IMR-90 (cell line): ENCODE data around the gene DOCK4. TPM values are rescaled to one million over a fixed set of nuclear protein-coding genes. Genes with fewer than 3 reads are reported as not detected.

Experiments
- ATAC-seq: fragments of 200-7000 bp; cut with Tn5 transposase; 2 replicates; pipeline ENCODE4 v1.9.1; 2020; ENCODE audit warnings: low read depth, mild to moderate bottlenecking, moderate library complexity
- BruUV-seq: library from RNA; stranded (reverse); fragments of 400-500 nt; replicated peaks from 2 replicates; lab custom pipeline; 2021; lab: Mats Ljungman, UMichigan
- CTCF ChIA-PET: fragments of 300-600 bp; formaldehyde crosslinking; extraction: SDS; loops from one replicate; lab custom pipeline; 2021; ENCODE audit warnings: antibody characterized with exemption; lab: Yijun Ruan, JAX
- POLR2A ChIA-PET: fragments of 300-600 bp; sonication (Branson Sonifier 250); formaldehyde crosslinking; loops from one replicate; lab custom pipeline; 2022; ENCODE audit warnings: antibody characterized with exemption; ENCODE audit not compliant: unreplicated experiment; lab: Charles Lee
- DNase-seq: peaks from one replicate; pipeline ENCODE4 v3.0.0; 2013
- H2AFZ ChIP-seq: replicated peaks from 2 replicates; pipeline ENCODE3; 2013; ENCODE audit warnings: low read length, mild to moderate bottlenecking; ENCODE audit not compliant: poor library complexity
- H2AK5ac ChIP-seq: 2 replicates; pipeline ENCODE4 v1.6.1; 2013; ENCODE audit warnings: low read depth, low read length, inconsistent platforms
- H2AK9ac ChIP-seq: replicated peaks from 2 replicates; pipeline ENCODE3; 2013; ENCODE audit warnings: mild to moderate bottlenecking, low read depth, low read length, moderate library complexity; ENCODE audit not compliant: poor library complexity
- H2BK120ac ChIP-seq: 2 replicates; pipeline ENCODE4 v1.6.1; 2013; ENCODE audit warnings: low read depth, low read length, inconsistent platforms
- H2BK15ac ChIP-seq: 3 replicates; pipeline ENCODE4 v1.6.1; 2013; ENCODE audit warnings: low read depth, low read length, inconsistent platforms
- H2BK20ac ChIP-seq: 2 replicates; pipeline ENCODE4 v1.6.1; 2013; ENCODE audit warnings: low read depth, mild to moderate bottlenecking, inconsistent platforms, low read length, moderate library complexity
- H2BK5ac ChIP-seq: 2 replicates; pipeline ENCODE4 v1.6.1; 2013; ENCODE audit warnings: mild to moderate bottlenecking, low read depth, low read length, inconsistent platforms; ENCODE audit not compliant: poor library complexity, severe bottlenecking
- H3K14ac ChIP-seq: replicated peaks from 2 replicates; pipeline ENCODE4 v1.6.1; 2013; ENCODE audit warnings: low read depth, low read length, inconsistent platforms
- H3K18ac ChIP-seq: 2 replicates; pipeline ENCODE4 v1.6.1; 2013; ENCODE audit warnings: low read depth, low read length, control low read depth
- H3K23ac ChIP-seq: 2 replicates; pipeline ENCODE4 v1.6.1; 2013; ENCODE audit warnings: low read depth, low read length, inconsistent platforms
- H3K27ac ChIP-seq: 2 replicates; pipeline ENCODE4 v1.5.1; 2013; ENCODE audit warnings: mild to moderate bottlenecking, control low read depth, low read length; ENCODE audit not compliant: insufficient read depth
- H3K27me3 ChIP-seq: 2 replicates; pipeline ENCODE4 v1.6.1; 2013; ENCODE audit warnings: low read length; ENCODE audit not compliant: control insufficient read depth, insufficient read depth
- H3K36me3 ChIP-seq: 2 replicates; pipeline ENCODE4 v1.6.1; 2013; ENCODE audit warnings: low read length, mixed read lengths; ENCODE audit not compliant: control insufficient read depth, insufficient read depth
- H3K4ac ChIP-seq: 2 replicates; pipeline ENCODE4 v1.6.1; 2013; ENCODE audit warnings: low read depth, low read length, inconsistent platforms
- H3K4me1 ChIP-seq: 2 replicates; pipeline ENCODE4 v1.6.1; 2013; ENCODE audit warnings: low read length, mixed read lengths; ENCODE audit not compliant: control insufficient read depth, insufficient read depth
- H3K4me2 ChIP-seq: 2 replicates; pipeline ENCODE4 v1.6.1; 2013; ENCODE audit warnings: low read depth, mild to moderate bottlenecking, control low read depth, low read length, moderate library complexity
- H3K4me3 ChIP-seq: 2 replicates; pipeline ENCODE4 v1.5.1; 2013; ENCODE audit warnings: low read depth, mild to moderate bottlenecking, control low read depth, low read length, moderate library complexity; ENCODE audit not compliant: insufficient read depth
- H3K56ac ChIP-seq: 2 replicates; pipeline ENCODE4 v1.6.1; 2013; ENCODE audit warnings: low read length, inconsistent platforms; ENCODE audit not compliant: insufficient read depth; ENCODE audit errors: extremely low read depth
- H3K79me1 ChIP-seq, 2 experiments: 2 replicates each; pipeline ENCODE4 v1.6.1; 2013; ENCODE audit warnings: low read length in 2 of 2, inconsistent platforms in 1 of 2, low read depth in 1 of 2
- H3K9ac ChIP-seq: 2 replicates; pipeline ENCODE4 v1.6.1; 2013; ENCODE audit warnings: low read depth, low read length, control low read depth
- H3K9me1 ChIP-seq: 2 replicates; pipeline ENCODE4 v1.6.1; 2013; ENCODE audit warnings: low read length, inconsistent platforms; ENCODE audit not compliant: insufficient read depth
- H3K9me3 ChIP-seq: 2 replicates; pipeline ENCODE4 v1.6.1; 2013; ENCODE audit warnings: low read length; ENCODE audit not compliant: control insufficient read depth, insufficient read depth
- H4K20me1 ChIP-seq: 2 replicates; pipeline ENCODE4 v1.6.1; 2013; ENCODE audit warnings: low read length, inconsistent platforms; ENCODE audit not compliant: insufficient read depth
- H4K5ac ChIP-seq: 2 replicates; pipeline ENCODE4 v1.6.1; 2013; ENCODE audit warnings: mild to moderate bottlenecking, low read depth, low read length, control low read depth
- H4K8ac ChIP-seq, 2 experiments: 2 replicates each; pipeline ENCODE4 v1.6.1; 2013; ENCODE audit warnings: low read depth in 2 of 2, low read length in 2 of 2, control low read depth in 1 of 2, inconsistent platforms in 1 of 2
- H4K91ac ChIP-seq: 2 replicates; pipeline ENCODE4 v1.6.1; 2013; ENCODE audit warnings: low read depth, low read length, inconsistent platforms; ENCODE audit not compliant: insufficient read depth
- MAZ ChIP-seq: IDR thresholded peaks from 2 replicates; pipeline ENCODE4 v1.6.1; 2012; ENCODE audit warnings: low read depth, mild to moderate bottlenecking, low read length, improper control_type of control experiment, moderate library complexity, borderline replicate concordance
- MXI1 ChIP-seq: IDR thresholded peaks from 2 replicates; pipeline ENCODE4 v1.6.1; 2012; ENCODE audit warnings: low read depth, mild to moderate bottlenecking, low read length, moderate library complexity, borderline replicate concordance
- RAD21 ChIP-seq: IDR thresholded peaks from 2 replicates; pipeline ENCODE4 v1.6.1; 2012; ENCODE audit warnings: low read length, improper control_type of control experiment
- RCOR1 ChIP-seq: IDR thresholded peaks from 2 replicates; pipeline ENCODE4 v1.6.1; 2012; ENCODE audit warnings: mild to moderate bottlenecking, low read length, improper control_type of control experiment; ENCODE audit not compliant: insufficient replicate concordance
- RFX5 ChIP-seq: IDR thresholded peaks from 2 replicates; pipeline ENCODE4 v1.8.0; 2012; ENCODE audit warnings: low read depth, mild to moderate bottlenecking, low read length, moderate library complexity
- SMC3 ChIP-seq: fragments of 150-350 bp; IDR thresholded peaks from 2 replicates; pipeline ENCODE4 v1.6.1; 2016; ENCODE audit warnings: low read depth, mild to moderate bottlenecking, antibody characterized with exemption, low read length, moderate library complexity
- WGBS, 2 experiments: methylation state at CpG; one replicate each; pipeline versions ENCODE4 v1.1.5 to v1.1.7; 2013; ENCODE audit warnings: missing lambda C conversion rate in 2 of 2; ENCODE audit not compliant: insufficient read length in 1 of 2; ENCODE audit errors: extremely low coverage in 2 of 2; 5-methylcytosine and 5-hydroxymethylcytosine counted together
- dilution Hi-C: fragments of 300-500 bp; cut with HindIII; formaldehyde crosslinking; loops from one replicate; pipeline ENCODE4 v1.14.3; 2018; ENCODE audit warnings: low sequenced_read_pairs; ENCODE audit not compliant: unreplicated experiment
- in situ Hi-C: fragments of 300-500 bp; cut with MboI; formaldehyde crosslinking; loops from 3 replicates; pipeline ENCODE4 v1.14.3; 2019; ENCODE audit warnings: low sequenced_read_pairs, inconsistent platforms, mixed read lengths
- intact Hi-C: fragments of 100-400 bp; cut with micrococcal nuclease; formaldehyde crosslinking; loops from 2 replicates; pipeline ENCODE4 v1.10.0; 2022
- polyA plus RNA-seq, 3 experiments: library from polyadenylated mRNA; depleted of rRNA; stranded (reverse); fragments of >200 nt; gene quantifications; 2 replicates each; pipeline ENCODE4 v1.2.3, GENCODE V29; 2012; ENCODE audit warnings: low replicate concordance in 1 of 3
- total RNA-seq: library from RNA; depleted of rRNA; stranded (reverse); fragments of >200 nt; gene quantifications from 2 replicates; pipeline ENCODE4 v1.2.3, GENCODE V29; 2012

The DOCK4 gene
- total and polyA plus RNA-seq, 2 of the 4 experiments (the other 2 are of a cell fraction) = 4.4 to 12.2 TPM

GRCh38 chr7:111955616-111956015, 250.6 kb downstream of the DOCK4 start:
- Histone ChIP-seq H3K14ac (no peak overlapping the region), H3K4me2 (no peak overlapping the region), H2AK5ac (no peak overlapping the region), H3K4me3 (no peak overlapping the region), H2BK20ac (no peak overlapping the region), H3K79me1 (no peaks in the 10 kb centered on the region), H3K18ac (no peak overlapping the region), H2AFZ (no peak overlapping the region), H3K56ac (no peak overlapping the region), H2AK9ac (no peak overlapping the region), H4K91ac (no peak overlapping the region), H3K9ac (no peak overlapping the region), H3K27ac (no peak overlapping the region), H3K9me3 (no peaks in the 10 kb centered on the region), H3K27me3 (no peaks in the 10 kb centered on the region), H4K5ac (no peak overlapping the region), H3K23ac (no peak overlapping the region), H2BK120ac (no peak overlapping the region), H3K4me1 (no peaks in the 10 kb centered on the region), H3K36me3 (no peaks in the 10 kb centered on the region; the same call in 1 of the 2 replicates), H2BK5ac (no peak overlapping the region), H2BK15ac (no peak overlapping the region), H3K4ac (no peak overlapping the region), H4K20me1 (no peaks in the 10 kb centered on the region), H3K9me1 (no peaks in the 10 kb centered on the region), H4K8ac (no peak overlapping the region)
- DNase-seq (no peak), ATAC-seq (no peak)
- in situ Hi-C loops = no loop called here
- dilution Hi-C loops = no loop called here
- ChIA-PET POLR2A (no interaction called here), CTCF (no interaction called here)
- intact Hi-C loops = loop anchor here (10.0 kb wide), 2 partner anchors 459 to 1249 kb away; no protein-coding TSS in a partner anchor
- no CpG with 5 or more reads among the region's 1 CpG for WGBS, 2 experiments
- no TSS peak for BruUV-seq
- TF ChIP-seq MAZ (no peak), MXI1 (no peak), SMC3 (no peak), RFX5 (no peak), RAD21 (no peak), RCOR1 (no peak)
